ENCODE data around the gene MRC2.
"Not testable (repeated sequence)": the region's sequence is repeated elsewhere in the genome, so short reads cannot be mapped to it uniquely, and the experiment has no call there.

Gene MRC2

DNA sequence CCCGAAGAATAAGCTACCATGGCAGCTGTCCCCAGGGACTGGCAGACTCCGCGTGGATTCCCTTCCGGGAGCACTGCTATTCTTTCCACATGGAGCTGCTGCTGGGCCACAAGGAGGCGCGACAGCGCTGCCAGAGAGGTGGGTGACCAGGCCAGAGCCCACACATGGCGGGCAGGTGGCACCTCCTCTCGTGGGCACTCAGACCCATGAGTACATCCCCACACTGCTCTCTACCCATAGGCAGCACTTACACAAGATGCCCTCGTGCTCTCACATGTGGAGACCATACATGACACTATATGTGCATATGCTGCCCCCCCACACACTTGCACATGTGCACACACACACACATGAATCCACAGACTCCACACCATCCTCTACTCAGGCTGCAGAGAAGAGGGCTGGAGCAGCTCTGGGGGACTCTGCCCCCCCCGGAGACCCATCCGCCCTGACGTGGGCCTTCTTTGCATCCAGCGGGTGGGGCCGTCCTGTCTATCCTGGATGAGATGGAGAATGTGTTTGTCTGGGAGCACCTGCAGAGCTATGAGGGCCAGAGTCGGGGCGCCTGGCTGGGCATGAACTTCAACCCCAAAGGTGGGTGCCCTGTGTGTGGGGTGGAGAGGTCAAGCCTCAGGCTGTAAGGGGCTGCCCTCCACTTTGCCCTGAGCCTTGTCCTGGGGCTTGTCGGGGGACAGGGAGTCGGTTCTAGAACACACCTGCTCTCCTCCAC lies 62.9 kb downstream of the MRC2 start:
- TF ChIP-seq POLR2A (IDR thresholded peaks at IDR 0.05; ENCODE audit: low read depth, low read length): no peak
- DNase-seq (ENCODE audit: insufficient read length, low spot score): no peak
- FAIRE-seq: no peak

DNA sequence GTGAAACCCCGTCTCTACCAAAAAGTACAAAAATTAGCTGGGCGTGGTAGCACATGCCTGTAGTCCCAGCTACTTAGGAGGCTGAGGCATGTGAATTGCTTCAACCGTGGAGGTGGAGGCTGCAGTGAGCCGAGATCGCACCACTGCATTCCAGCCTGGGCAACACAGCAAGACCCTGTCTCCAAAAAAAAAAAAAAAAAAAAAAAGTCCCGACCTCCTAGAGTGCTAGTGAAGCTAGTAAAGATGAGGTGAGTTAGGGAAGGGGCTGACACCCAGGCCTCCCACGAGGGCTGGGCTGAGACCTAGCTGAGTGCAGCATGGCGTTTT lies 64.1 kb downstream of the MRC2 start:
- FAIRE-seq; DNase-seq (ENCODE audit: insufficient read length, low spot score): not testable (repeated sequence)

GRCh38 chr17:62692159-62692651 lies 64.7 kb downstream of the MRC2 start:
- FAIRE-seq (no peak), DNase-seq (ENCODE audit: insufficient read length, low spot score) (no peak)
- TF ChIP-seq POLR2A (IDR thresholded peaks at IDR 0.05; ENCODE audit: low read depth, low read length) (no peak), POU2F2 (IDR thresholded peaks at IDR 0.05; ENCODE audit: low read depth, low read length) (no peak), PAX5 (IDR thresholded peaks at IDR 0.05; ENCODE audit: insufficient read depth, low read length, severe bottlenecking) (no peak), TAF1 (IDR thresholded peaks at IDR 0.05; ENCODE audit: low read depth, low read length) (no peak), POLR2AphosphoS5 (IDR thresholded peaks at IDR 0.05; ENCODE audit: low read depth, low read length) (no peak), SPI1 (IDR thresholded peaks at IDR 0.05; ENCODE audit: low read depth, low read length) (no peak)

DNA sequence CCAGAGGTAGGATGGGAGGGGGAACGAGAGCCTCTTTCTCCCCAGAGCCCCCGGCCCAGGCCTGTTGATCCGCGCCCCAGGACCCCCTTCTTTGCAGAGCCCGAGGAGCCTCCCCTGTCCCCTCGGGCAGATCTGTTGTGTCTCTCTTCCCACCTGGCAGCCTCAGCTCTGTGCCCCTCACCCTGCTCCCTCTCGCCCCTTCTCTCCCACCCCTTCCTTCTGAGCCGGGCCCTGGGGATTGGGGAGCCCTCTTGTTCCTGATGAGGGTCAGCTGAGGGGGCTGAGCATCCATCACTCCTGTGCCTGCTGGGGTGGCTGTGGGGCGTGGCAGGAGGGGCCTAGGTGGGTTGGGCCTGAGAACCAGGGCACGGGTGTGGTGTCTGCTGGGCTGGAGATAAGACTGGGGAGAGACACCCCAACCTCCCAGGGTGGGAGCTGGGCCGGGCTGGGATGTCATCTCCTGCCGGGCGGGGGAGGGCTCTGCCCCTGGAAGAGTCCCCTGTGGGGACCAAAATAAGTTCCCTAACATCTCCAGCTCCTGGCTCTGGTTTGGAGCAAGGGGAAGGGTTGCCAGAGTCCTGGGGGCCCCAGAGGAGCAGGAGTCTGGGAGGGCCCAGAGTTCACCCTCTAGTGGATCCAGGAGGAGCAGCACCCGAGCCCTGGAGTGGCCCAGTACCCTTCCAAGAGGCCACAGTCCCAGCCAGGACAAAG lies 65.4 kb downstream of the MRC2 start:
- no peak for DNase-seq (ENCODE audit: insufficient read length, low spot score)
- TF ChIP-seq PAX5 (IDR thresholded peaks at IDR 0.05; ENCODE audit: insufficient read depth, low read length, severe bottlenecking): no peak
- no peak for TF ChIP-seq TAF1 (IDR thresholded peaks at IDR 0.05; ENCODE audit: low read depth, low read length)
- no peak for TF ChIP-seq POLR2A (IDR thresholded peaks at IDR 0.05; ENCODE audit: low read depth, low read length)
- no peak for TF ChIP-seq POLR2AphosphoS5 (IDR thresholded peaks at IDR 0.05; ENCODE audit: low read depth, low read length)
- TF ChIP-seq SPI1 (IDR thresholded peaks at IDR 0.05; ENCODE audit: low read depth, low read length): no peak
- TF ChIP-seq POU2F2 (IDR thresholded peaks at IDR 0.05; ENCODE audit: low read depth, low read length): no peak
- FAIRE-seq: no peak

GRCh38 chr17:62693616-62694409 lies 66.3 kb downstream of the MRC2 start:
- no peak for TF ChIP-seq POLR2A (IDR thresholded peaks at IDR 0.05; ENCODE audit: low read depth, low read length)
- TF ChIP-seq PAX5 (IDR thresholded peaks at IDR 0.05; ENCODE audit: insufficient read depth, low read length, severe bottlenecking): no peak
- TF ChIP-seq TAF1 (IDR thresholded peaks at IDR 0.05; ENCODE audit: low read depth, low read length): no peak
- TF ChIP-seq POU2F2 (IDR thresholded peaks at IDR 0.05; ENCODE audit: low read depth, low read length): no peak
- no peak for TF ChIP-seq POLR2AphosphoS5 (IDR thresholded peaks at IDR 0.05; ENCODE audit: low read depth, low read length)
- no peak for DNase-seq (ENCODE audit: insufficient read length, low spot score)
- no peak for FAIRE-seq

- not testable (repeated sequence) for FAIRE-seq; DNase-seq (ENCODE audit: insufficient read length, low spot score)
Observed at GRCh38 chr17:62695093-62695738, 67.7 kb downstream of the MRC2 start.

- FAIRE-seq (no peak), DNase-seq (ENCODE audit: insufficient read length, low spot score) (no peak)
- TF ChIP-seq POLR2AphosphoS5 (IDR thresholded peaks at IDR 0.05; ENCODE audit: low read depth, low read length) (no peak), TAF1 (IDR thresholded peaks at IDR 0.05; ENCODE audit: low read depth, low read length) (no peak), SPI1 (IDR thresholded peaks at IDR 0.05; ENCODE audit: low read depth, low read length) (no peak), PAX5 (IDR thresholded peaks at IDR 0.05; ENCODE audit: insufficient read depth, low read length, severe bottlenecking) (no peak), POU2F2 (IDR thresholded peaks at IDR 0.05; ENCODE audit: low read depth, low read length) (no peak), POLR2A (IDR thresholded peaks at IDR 0.05; ENCODE audit: low read depth, low read length) (no peak)
Observed at GRCh38 chr17:62696256-62696655, 68.8 kb downstream of the MRC2 start.

GRCh38 chr17:62696726-62697490 lies 69.4 kb downstream of the MRC2 start:
- no peak for TF ChIP-seq SPI1 (IDR thresholded peaks at IDR 0.05; ENCODE audit: low read depth, low read length)
- TF ChIP-seq TAF1 (IDR thresholded peaks at IDR 0.05; ENCODE audit: low read depth, low read length): no peak
- no peak for TF ChIP-seq POLR2AphosphoS5 (IDR thresholded peaks at IDR 0.05; ENCODE audit: low read depth, low read length)
- TF ChIP-seq POLR2A (IDR thresholded peaks at IDR 0.05; ENCODE audit: low read depth, low read length): no peak
- FAIRE-seq (no peak), DNase-seq (ENCODE audit: insufficient read length, low spot score) (no peak)

DNA sequence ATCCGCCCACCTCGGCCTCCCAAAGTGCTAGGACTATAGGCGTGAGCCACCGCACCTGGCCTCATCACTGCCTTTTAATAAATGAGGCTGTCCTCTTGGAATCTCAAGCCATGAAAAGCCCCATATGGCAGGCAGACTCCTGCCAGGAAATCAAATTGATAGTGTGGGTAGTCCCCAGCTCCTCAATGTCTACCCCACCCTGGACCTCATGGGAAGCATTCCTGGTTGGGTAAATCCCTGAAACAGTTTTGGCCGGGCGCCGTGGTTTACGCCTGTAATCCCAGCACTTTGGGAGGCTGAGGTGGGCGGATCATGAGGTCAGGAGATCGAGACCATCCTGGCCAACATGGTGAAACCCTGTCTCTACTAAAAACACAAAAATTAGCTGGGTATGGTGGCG lies 71.0 kb downstream of the MRC2 start:
- not testable (repeated sequence) for FAIRE-seq

More for the DNA sequence above, 71.0 kb downstream of the MRC2 start:
- not testable (repeated sequence) for DNase-seq (ENCODE audit: insufficient read length, low spot score)

Data from GM12891 (cell line).